MCF 10A (cell line): ENCODE results near the gene CUL7. TPM values are rescaled to one million over a fixed set of nuclear protein-coding genes. Genes with fewer than 3 reads are reported as not detected.

Experiments
- BruUV-seq: library from RNA; stranded (reverse); fragments of 400-500 nt; replicated peaks from 2 replicates; lab custom pipeline; 2021; lab: Mats Ljungman, UMichigan
- CTCF ChIA-PET: fragments of 300-600 bp; sonication (Branson Sonifier 250); formaldehyde crosslinking; extraction: SDS; loops from one replicate; lab custom pipeline; 2021; ENCODE audit warnings: antibody characterized with exemption, inconsistent platforms; lab: Yijun Ruan, JAX
- POLR2A ChIA-PET: fragments of 300-600, 350-650 bp; sonication (Branson Sonifier 250); formaldehyde crosslinking; extraction: SDS; loops from one replicate; lab custom pipeline; 2020; ENCODE audit warnings: antibody characterized with exemption, inconsistent platforms; lab: Yijun Ruan, JAX
- DNase-seq: peaks from one replicate; pipeline ENCODE4 v3.0.0-alpha.2; 2018; ENCODE audit not compliant: unreplicated experiment
- H3K27ac Mint-ChIP-seq: one replicate; pipeline ENCODE4 v1.8.0; 2022; ENCODE audit warnings: mild to moderate bottlenecking, low read depth, mixed read lengths; ENCODE audit not compliant: unreplicated experiment
- H3K27me3 Mint-ChIP-seq: one replicate; pipeline ENCODE4 v1.8.0; 2022; ENCODE audit warnings: mixed read lengths; ENCODE audit not compliant: insufficient read depth, unreplicated experiment
- H3K36me3 Mint-ChIP-seq: one replicate; pipeline ENCODE4 v1.8.0; 2022; ENCODE audit warnings: mild to moderate bottlenecking, moderate library complexity, mixed read lengths; ENCODE audit not compliant: insufficient read depth, unreplicated experiment
- H3K4me1 Mint-ChIP-seq: one replicate; pipeline ENCODE4 v1.8.0; 2022; ENCODE audit warnings: mixed read lengths; ENCODE audit not compliant: insufficient read depth, unreplicated experiment
- H3K4me3 Mint-ChIP-seq: one replicate; pipeline ENCODE4 v1.8.0; 2022; ENCODE audit warnings: mild to moderate bottlenecking, moderate library complexity, mixed read lengths; ENCODE audit not compliant: unreplicated experiment
- H3K9me3 Mint-ChIP-seq: one replicate; pipeline ENCODE4 v1.8.0; 2022; ENCODE audit warnings: mixed read lengths; ENCODE audit not compliant: unreplicated experiment
- CTCF ChIP-seq: fragments of 200-600 bp; IDR thresholded peaks from one replicate; pipeline ENCODE4 v1.8.0; 2022; ENCODE audit warnings: antibody characterized with exemption, mild to moderate bottlenecking; ENCODE audit not compliant: unreplicated experiment
- intact Hi-C: fragments of 100-400 bp; cut with micrococcal nuclease; formaldehyde crosslinking; loops from 2 replicates; pipeline ENCODE4 v1.14.1; 2022
- total RNA-seq: library from RNA; stranded (reverse); gene quantifications from 2 replicates; pipeline ENCODE4 v1.2.3, GENCODE V29; 2022

CUL7 gene
- total RNA-seq, 1 experiment from 2014 or later, result 22.7 TPM

GRCh38 chr6:43070028-43070632 is 16.5 kb upstream of the CUL7 start:
- Mint-ChIP-seq H3K36me3 (peaks cover 35% of the 10 kb centered on the region), H3K4me1 (no peaks in the 10 kb centered on the region), H3K27ac (peak overlapping the region; percentile 75), H3K9me3 (no peaks in the 10 kb centered on the region), H3K27me3 (no peaks in the 10 kb centered on the region), H3K4me3 (no peak overlapping the region)
- intact Hi-C loops, result loop anchor here (1.0 kb wide), 3 partner anchors 60 to 169 kb away; no protein-coding TSS in a partner anchor
- TF ChIP-seq CTCF, result peak; percentile 62
- CTCF ChIA-PET, result interaction anchor here (0.6 to 2.2 kb wide), 13 partner anchors 9 to 352 kb away, joined by 3 to 18 read pairs (median 4); partner anchors contain the start of genes KLC4, MRPL2 and RRP36
- peak; percentile 65 for DNase-seq
- BruUV-seq, result no TSS peak
- POLR2A ChIA-PET, result interaction anchor here (0.7 to 1.5 kb wide), 2 partner anchors 11 to 15 kb away, joined by 3 read pairs; partner anchors contain the start of genes KLC4 and MRPL2

GRCh38 chr6:43062818-43063217 is 9.2 kb upstream of the CUL7 start:
- ChIA-PET POLR2A (interaction anchor here (0.6 to 1.2 kb wide), 3 partner anchors 45 to 125 kb away, joined by 4 to 5 read pairs (median 5); no protein-coding TSS in a partner anchor), CTCF (interaction anchor here (1.7 kb wide), 1 partner anchor 26 kb away, joined by 3 read pairs; no protein-coding TSS in a partner anchor)
- no peak for DNase-seq
- no peak for TF ChIP-seq CTCF
- peaks cover 26% of the 10 kb centered on the region for H3K36me3 Mint-ChIP-seq
- intact Hi-C loops, result no loop called here
- no TSS peak for BruUV-seq
- H3K27me3 Mint-ChIP-seq, result no peaks in the 10 kb centered on the region
- no peak overlapping the region for H3K4me3 Mint-ChIP-seq
- no peak overlapping the region for H3K27ac Mint-ChIP-seq
- H3K9me3 Mint-ChIP-seq, result no peaks in the 10 kb centered on the region
- H3K4me1 Mint-ChIP-seq, result peaks cover 27% of the 10 kb centered on the region

- Mint-ChIP-seq H3K4me1 (peaks cover 28% of the 10 kb centered on the region), H3K27ac (no peak overlapping the region), H3K4me3 (no peak overlapping the region), H3K27me3 (no peaks in the 10 kb centered on the region), H3K36me3 (peaks cover 34% of the 10 kb centered on the region), H3K9me3 (no peaks in the 10 kb centered on the region)
- intact Hi-C loops, result no loop called here
- CTCF ChIA-PET, result interaction anchor here (1.9 kb wide), 1 partner anchor 161 kb away, joined by 4 read pairs; no protein-coding TSS in a partner anchor
- POLR2A ChIA-PET, result interaction anchor here (3.7 to 3.9 kb wide), 2 partner anchors 16 to 111 kb away, joined by 44 to 60 read pairs; partner anchors contain the start of genes PTK7 and SRF
- no peak for DNase-seq
- BruUV-seq, result no TSS peak
- TF ChIP-seq CTCF, result no peak
These were observed 8.2 kb upstream of the CUL7 start for GRCh38 chr6:43061861-43062260.
